Hematopoietic multipotent progenitor cell (in vitro differentiated cells): Measurements from ENCODE around the gene HIC1. TPM values are rescaled to one million over a fixed set of nuclear protein-coding genes. Genes with fewer than 3 reads are reported as not detected.

Source experiments
- DNase-seq, 3 donors: peaks; one replicate each; pipeline ENCODE4 v3.0.0-alpha.2; 2011 to 2015; ENCODE audit warnings: low read depth in 2 of 3, low spot score in 2 of 3
- total RNA-seq: library from RNA; depleted of rRNA; stranded (reverse); fragments of >200 nt; gene quantifications from one replicate; pipeline ENCODE4 v1.2.3, GENCODE V29; 2012

Gene HIC1
- total RNA-seq, 1 donor = 5.4 TPM

- DNase-seq = no peak
Measured at GRCh38 chr17:2042933-2043332, 12.0 kb upstream of the HIC1 start.

- DNase-seq = no peak
Measured at GRCh38 chr17:2043785-2044184, 11.1 kb upstream of the HIC1 start.

GRCh38 chr17:2044263-2044894 is 10.5 kb upstream of the HIC1 start:
- no peak for DNase-seq

- no peak for DNase-seq
Measured at GRCh38 chr17:2047590-2047989, 7.3 kb upstream of the HIC1 start.

GRCh38 chr17:2048805-2049204 is 6.1 kb upstream of the HIC1 start:
- no peak for DNase-seq

GRCh38 chr17:2049333-2050299 is 5.3 kb upstream of the HIC1 start:
- DNase-seq = peak; percentile 84 to 86 (median 85)

- peak; percentile 69 to 76 (median 76) for DNase-seq
Measured at GRCh38 chr17:2050300-2051060, 4.4 kb upstream of the HIC1 start.

- no peak for DNase-seq
Measured at GRCh38 chr17:2051061-2051932, 3.6 kb upstream of the HIC1 start.

- DNase-seq = no peak
Measured at GRCh38 chr17:2051933-2052559, 2.9 kb upstream of the HIC1 start.

GRCh38 chr17:2053380-2054261 is 1.3 kb upstream of the HIC1 start:
- peak; percentile 72 to 86 (median 81) for DNase-seq

GRCh38 chr17:2054262-2054511 is 716 bp upstream of the HIC1 start:
- DNase-seq = no peak

- no peak for DNase-seq
Measured at GRCh38 chr17:2055292-2056205, 646 bp downstream of the HIC1 start.

GRCh38 chr17:2056206-2057174 is 1.6 kb downstream of the HIC1 start:
- peak; percentile 41 to 62 (median 42) for DNase-seq

GRCh38 chr17:2057175-2057759 is 2.4 kb downstream of the HIC1 start:
- DNase-seq = no peak

- no peak for DNase-seq
Measured at GRCh38 chr17:2057760-2058585, 3.1 kb downstream of the HIC1 start.
